A549 (cell line): ENCODE data around the gene ATP6V1G2.

Source experiments
- EP300 ChIP-seq, 2 experiments: fragments of >200 bp; sonication (Bioruptor Twin); formaldehyde crosslinking; IDR thresholded peaks; 2 replicates in 1 of 2; 3 replicates in 1 of 2; pipeline ENCODE4 v1.6.1; 2016 to 2017
- POLR2A ChIP-seq: IDR thresholded peaks from 2 replicates; pipeline ENCODE4 v1.6.1; 2012; ENCODE audit warnings: mild to moderate bottlenecking, low read length

DNA sequence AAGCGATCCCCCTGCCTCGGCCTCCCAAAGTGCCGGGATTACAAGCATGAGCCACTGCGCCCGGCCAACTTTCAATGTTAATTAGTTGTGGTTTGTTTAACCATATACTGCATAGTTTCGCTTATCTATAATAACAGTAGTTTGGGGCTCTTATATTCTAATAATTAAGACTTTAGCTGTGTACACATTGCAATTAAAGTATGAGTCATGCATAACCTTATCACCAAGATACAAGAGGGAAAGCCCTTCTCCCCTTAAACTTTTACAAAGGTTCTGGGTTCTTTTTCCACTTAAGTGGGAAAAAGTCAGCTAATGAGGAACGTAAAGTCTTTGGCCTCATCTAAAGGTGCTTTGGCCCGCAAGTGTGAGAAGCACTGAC, 20.9 kb downstream of the ATP6V1G2 start:
- TF ChIP-seq EP300 (IDR thresholded peaks at IDR 0.05) (no peak), POLR2A (no peak)
